Gastrocnemius medialis (tissue), 4 donors: ENCODE results near the gene CCL7.

ENCODE experiments used
- POLR2A ChIP-seq, 2 donors: fragments of 450-650 bp; IDR thresholded peaks; one replicate each; pipeline ENCODE4 v1.6.1; 2017; ENCODE audit warnings: antibody characterized with exemption in 2 of 2, mild to moderate bottlenecking in 2 of 2, moderate library complexity in 2 of 2
- TF ChIP-seq, protein P1 (sequence below), 5 experiments: fragments of 450-650 bp in 3 of 5; fragments of 200-600 bp in 2 of 5; sonication (generic) in 2 of 5; IDR thresholded peaks in 4 of 5; conservative IDR thresholded peaks in 1 of 5; 1 replicate in 4 of 5; 2 replicates in 1 of 5; pipeline ENCODE4 v1.5.1; 2016 to 2019; ENCODE audit warnings: antibody characterized with exemption in 5 of 5, mild to moderate bottlenecking in 3 of 5, moderate library complexity in 3 of 5

DNA sequence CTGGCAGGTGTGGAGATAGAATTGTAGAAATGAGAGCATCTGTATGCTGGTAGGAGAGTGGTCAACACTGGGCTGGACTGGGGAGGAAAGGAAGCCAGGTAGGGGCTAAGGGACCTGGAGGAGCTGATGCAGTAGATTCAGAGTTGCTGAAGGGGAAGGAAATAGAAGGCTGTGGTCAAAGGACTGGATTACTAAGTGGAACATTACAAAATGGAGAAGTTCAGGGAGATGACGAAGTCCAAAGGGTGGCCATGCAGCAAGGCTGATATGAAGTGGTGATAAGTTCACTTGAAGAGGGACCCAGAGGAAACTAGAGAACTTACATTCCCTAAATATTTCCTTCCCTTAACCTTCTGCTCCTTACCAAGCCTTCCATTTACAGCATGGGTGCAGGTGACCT lies 23.6 kb upstream of the CCL7 start:
- TF ChIP-seq POLR2A (IDR thresholded peaks at IDR 0.05) = no peak
- TF ChIP-seq, protein P1, sequence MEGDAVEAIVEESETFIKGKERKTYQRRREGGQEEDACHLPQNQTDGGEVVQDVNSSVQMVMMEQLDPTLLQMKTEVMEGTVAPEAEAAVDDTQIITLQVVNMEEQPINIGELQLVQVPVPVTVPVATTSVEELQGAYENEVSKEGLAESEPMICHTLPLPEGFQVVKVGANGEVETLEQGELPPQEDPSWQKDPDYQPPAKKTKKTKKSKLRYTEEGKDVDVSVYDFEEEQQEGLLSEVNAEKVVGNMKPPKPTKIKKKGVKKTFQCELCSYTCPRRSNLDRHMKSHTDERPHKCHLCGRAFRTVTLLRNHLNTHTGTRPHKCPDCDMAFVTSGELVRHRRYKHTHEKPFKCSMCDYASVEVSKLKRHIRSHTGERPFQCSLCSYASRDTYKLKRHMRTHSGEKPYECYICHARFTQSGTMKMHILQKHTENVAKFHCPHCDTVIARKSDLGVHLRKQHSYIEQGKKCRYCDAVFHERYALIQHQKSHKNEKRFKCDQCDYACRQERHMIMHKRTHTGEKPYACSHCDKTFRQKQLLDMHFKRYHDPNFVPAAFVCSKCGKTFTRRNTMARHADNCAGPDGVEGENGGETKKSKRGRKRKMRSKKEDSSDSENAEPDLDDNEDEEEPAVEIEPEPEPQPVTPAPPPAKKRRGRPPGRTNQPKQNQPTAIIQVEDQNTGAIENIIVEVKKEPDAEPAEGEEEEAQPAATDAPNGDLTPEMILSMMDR (IDR thresholded peaks at IDR 0.05 in 4 of 5, conservative IDR thresholded peaks at IDR 0.05 in 1 of 5) = no peak
